Progenitor cell of endocrine pancreas (in vitro differentiated cells): Measurements from ENCODE around the gene HBB. TPM values are rescaled to one million over a fixed set of nuclear protein-coding genes. Genes with fewer than 3 reads are reported as not detected.

Source experiments
- DNase-seq: peaks from one replicate; pipeline ENCODE4 v3.0.0; 2021; ENCODE audit warnings: low spot score; ENCODE audit not compliant: unreplicated experiment
- H3K27ac Mint-ChIP-seq: 2 replicates; pipeline ENCODE4 v1.8.0; 2021; ENCODE audit warnings: mild to moderate bottlenecking, moderate library complexity, mixed read lengths
- H3K27me3 Mint-ChIP-seq: 2 replicates; pipeline ENCODE4 v1.8.0; 2021; ENCODE audit warnings: mixed read lengths
- H3K36me3 Mint-ChIP-seq: 2 replicates; pipeline ENCODE4 v1.8.0; 2022; ENCODE audit warnings: mixed read lengths; ENCODE audit not compliant: insufficient read depth
- H3K4me1 Mint-ChIP-seq: 2 replicates; pipeline ENCODE4 v1.8.0; 2021; ENCODE audit warnings: low read depth, mixed read lengths
- H3K4me3 Mint-ChIP-seq: 2 replicates; pipeline ENCODE4 v1.8.0; 2021; ENCODE audit warnings: low read depth, mild to moderate bottlenecking, moderate library complexity, mixed read lengths
- H3K9me3 Mint-ChIP-seq: 2 replicates; pipeline ENCODE4 v1.8.0; 2021; ENCODE audit warnings: low read depth, mixed read lengths
- CTCF ChIP-seq: fragments of 200-600 bp; sonication (generic); IDR thresholded peaks from one replicate; pipeline ENCODE4 v1.5.0; 2021; ENCODE audit warnings: antibody characterized with exemption, mild to moderate bottlenecking; ENCODE audit not compliant: unreplicated experiment
- total RNA-seq: library from RNA; stranded (reverse); gene quantifications from 2 replicates; pipeline ENCODE4 v1.2.1, GENCODE V29; 2021

HBB gene
- total RNA-seq, 1 donor from 2014 or later, result not detected

DNA sequence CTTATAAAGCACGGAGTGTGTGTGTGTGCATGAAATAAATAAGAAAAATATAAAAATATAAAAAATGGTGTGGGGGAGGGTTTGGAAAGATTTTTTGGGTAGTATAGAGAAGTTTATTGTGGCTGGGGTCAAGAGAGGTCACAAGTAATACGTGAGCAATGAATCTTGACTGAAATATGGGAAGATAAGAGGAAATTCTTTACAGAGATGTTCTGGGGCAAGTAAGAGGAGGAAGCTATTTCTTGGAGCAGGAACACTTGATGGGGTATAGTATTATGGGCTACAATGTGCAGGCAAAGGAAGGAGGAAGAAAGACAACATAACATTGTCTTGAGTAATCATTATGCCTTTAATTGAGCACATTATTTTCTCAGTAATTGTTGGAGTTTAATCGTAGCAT is 5.3 kb upstream of the HBB start:
- peaks cover 2% of the 10 kb centered on the region for H3K4me1 Mint-ChIP-seq

DNA sequence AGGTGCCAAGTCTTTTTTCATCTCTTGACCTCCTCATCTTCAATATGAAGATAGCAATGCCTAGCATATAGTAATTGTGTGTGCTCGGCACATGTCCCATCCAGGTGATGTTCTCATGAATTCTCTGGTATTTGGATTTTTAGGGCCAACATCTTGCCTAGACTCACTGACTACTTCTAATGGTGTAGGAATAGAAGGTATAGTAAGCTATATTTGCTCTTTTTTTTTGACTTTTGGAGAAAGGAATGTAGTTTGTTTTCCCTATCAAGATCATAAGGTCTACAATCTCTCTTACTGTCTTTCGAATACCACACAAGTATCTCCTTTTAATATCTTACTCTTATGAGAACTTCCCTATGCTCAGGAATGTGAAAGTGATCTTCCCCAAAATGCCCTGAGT is 4.2 kb upstream of the HBB start:
- no peaks in the 10 kb centered on the region for H3K27me3 Mint-ChIP-seq
- DNase-seq, result no peak
- peaks cover 2% of the 10 kb centered on the region for H3K4me1 Mint-ChIP-seq
- no peak for TF ChIP-seq CTCF
- no peak overlapping the region for H3K4me3 Mint-ChIP-seq
- no peaks in the 10 kb centered on the region for H3K36me3 Mint-ChIP-seq
- H3K9me3 Mint-ChIP-seq, result no peaks in the 10 kb centered on the region
- no peak overlapping the region for H3K27ac Mint-ChIP-seq

More for the DNA sequence above, 5.3 kb upstream of the HBB start:
- Mint-ChIP-seq H3K9me3 (no peaks in the 10 kb centered on the region), H3K36me3 (no peaks in the 10 kb centered on the region), H3K27me3 (no peaks in the 10 kb centered on the region), H3K27ac (no peak overlapping the region), H3K4me3 (no peak overlapping the region)
- TF ChIP-seq CTCF, result no peak
- DNase-seq, result no peak

GRCh38 chr11:5230266-5230665 is 3.4 kb upstream of the HBB start:
- Mint-ChIP-seq H3K27ac (no peak overlapping the region), H3K36me3 (no peaks in the 10 kb centered on the region), H3K9me3 (no peaks in the 10 kb centered on the region), H3K4me1 (peaks cover 2% of the 10 kb centered on the region), H3K27me3 (no peaks in the 10 kb centered on the region), H3K4me3 (no peak overlapping the region)
- no peak for DNase-seq
- TF ChIP-seq CTCF, result no peak

DNA sequence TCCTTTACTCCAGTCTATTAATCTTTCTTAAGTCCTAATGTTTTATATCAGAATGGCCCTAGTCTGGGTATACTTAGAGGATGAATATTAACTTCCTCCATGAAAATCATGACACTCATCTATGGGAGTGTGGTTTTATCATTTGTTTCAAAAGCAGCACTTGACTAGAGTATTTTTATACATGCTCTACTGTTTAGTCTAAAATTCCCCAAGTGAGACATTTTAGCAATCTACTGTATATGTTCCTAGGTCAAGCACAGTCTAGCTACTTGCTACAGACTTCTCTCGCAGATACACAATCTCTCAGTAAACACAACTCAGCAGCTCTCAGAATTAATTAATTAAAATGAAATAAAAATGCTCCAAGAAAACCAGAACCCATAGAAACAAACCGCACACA is 2.9 kb upstream of the HBB start:
- no peaks in the 10 kb centered on the region for H3K36me3 Mint-ChIP-seq
- peaks cover 2% of the 10 kb centered on the region for H3K4me1 Mint-ChIP-seq
- TF ChIP-seq CTCF, result no peak
- no peak overlapping the region for H3K4me3 Mint-ChIP-seq
- no peaks in the 10 kb centered on the region for H3K9me3 Mint-ChIP-seq
- no peak for DNase-seq
- H3K27me3 Mint-ChIP-seq, result no peaks in the 10 kb centered on the region
- no peak overlapping the region for H3K27ac Mint-ChIP-seq

GRCh38 chr11:5229356-5229755 is 2.5 kb upstream of the HBB start:
- no peak overlapping the region for H3K27ac Mint-ChIP-seq
- H3K9me3 Mint-ChIP-seq, result no peaks in the 10 kb centered on the region
- no peak for TF ChIP-seq CTCF
- no peaks in the 10 kb centered on the region for H3K27me3 Mint-ChIP-seq
- no peaks in the 10 kb centered on the region for H3K36me3 Mint-ChIP-seq
- no peaks in the 10 kb centered on the region for H3K4me1 Mint-ChIP-seq
- H3K4me3 Mint-ChIP-seq, result no peak overlapping the region
- DNase-seq, result no peak
